ENCODE results near the gene UBXN10.

UBXN10 gene

GRCh38 chr1:20185834-20186782, at the start of gene UBXN10, which contains the start of gene PLA2G2C:
Gene UBXN10, plus strand, starts transcription at chr1:20186096. Its CDS starts 4,466 bp downstream, at chr1:20190562.
Gene PLA2G2C, minus strand, starts transcription at chr1:20186518. Its CDS starts 9,155 bp downstream, at chr1:20177363.
- DNase-seq: peak in 3 of 4 experiments; percentile 7 to 36 (median 12)

GRCh38 chr1:20136249-20136648, 49.6 kb upstream of the UBXN10 start:
- no peak for DNase-seq

- DNase-seq: no peak
Measured at GRCh38 chr1:20137055-20137454, 48.8 kb upstream of the UBXN10 start.

GRCh38 chr1:20137604-20138003, 48.3 kb upstream of the UBXN10 start:
- no peak for DNase-seq

- DNase-seq: no peak
Measured at GRCh38 chr1:20138346-20138745, 47.5 kb upstream of the UBXN10 start.

GRCh38 chr1:20138961-20139550, 46.8 kb upstream of the UBXN10 start, which contains the start of gene PLA2G2F:
Gene PLA2G2F, plus strand, starts transcription at chr1:20139323. Its CDS starts 105 bp downstream, at chr1:20139428.
- DNase-seq: no peak

GRCh38 chr1:20139776-20140612, 45.9 kb upstream of the UBXN10 start:
- DNase-seq: no peak

GRCh38 chr1:20141001-20141400, 44.9 kb upstream of the UBXN10 start:
- no peak for DNase-seq

GRCh38 chr1:20141466-20141865, 44.4 kb upstream of the UBXN10 start:
- no peak for DNase-seq

- no peak for DNase-seq
Measured at GRCh38 chr1:20142001-20142710, 43.7 kb upstream of the UBXN10 start.

GRCh38 chr1:20143318-20143717, 42.6 kb upstream of the UBXN10 start:
- no peak for DNase-seq

GRCh38 chr1:20143734-20144565, 41.9 kb upstream of the UBXN10 start:
- no peak for DNase-seq

GRCh38 chr1:20147846-20148570, 37.9 kb upstream of the UBXN10 start:
- DNase-seq: no peak

- DNase-seq: no peak
Measured at GRCh38 chr1:20148571-20149500, 37.1 kb upstream of the UBXN10 start.

- no peak for DNase-seq
Measured at GRCh38 chr1:20149601-20150325, 36.1 kb upstream of the UBXN10 start.

- no peak for DNase-seq
Measured at GRCh38 chr1:20150326-20150705, 35.6 kb upstream of the UBXN10 start.

GRCh38 chr1:20150969-20151368, 34.9 kb upstream of the UBXN10 start:
- DNase-seq: no peak

- DNase-seq: peak; percentile 55 to 67 (median 59)
Measured at GRCh38 chr1:20151906-20152598, 33.8 kb upstream of the UBXN10 start.

Measured in activated naive CD4-positive, alpha-beta T cell (primary cell).